Measurements from ENCODE around the gene PAPSS1.

GRCh38 chr4:107666134-107666533, 53.9 kb downstream of the PAPSS1 start:
- TF ChIP-seq CTCF (IDR thresholded peaks at IDR 0.05) (peak; percentile 60), RAD21 (IDR thresholded peaks at IDR 0.05; ENCODE audit: low read length) (peak; percentile 72), GABPA (IDR thresholded peaks at IDR 0.05; ENCODE audit: low read depth) (no peak), YY1 (IDR thresholded peaks at IDR 0.05; ENCODE audit: low read depth) (no peak), POLR2AphosphoS5 (IDR thresholded peaks at IDR 0.05; ENCODE audit: low read depth, low read length) (no peak), JUND (IDR thresholded peaks at IDR 0.05) (no peak), EZH2phosphoT487 (IDR thresholded peaks at IDR 0.05; ENCODE audit: borderline replicate concordance, low read depth) (no peak), USF2 (IDR thresholded peaks at IDR 0.05; ENCODE audit: borderline replicate concordance, low read depth, low read length) (no peak), REST (IDR thresholded peaks at IDR 0.05; ENCODE audit: low read depth, low read length) (no peak), SMC3 (IDR thresholded peaks at IDR 0.05; ENCODE audit: low read depth, low read length) (peak; percentile 39), RFX5 (IDR thresholded peaks at IDR 0.05; ENCODE audit: low read length) (no peak)

Measured in SK-N-SH (cell line).